GM12801 (cell line): ENCODE measurements around the gene RACGAP1.

ENCODE experiments used
- CTCF ChIP-seq: IDR thresholded peaks from one replicate; pipeline ENCODE4 v1.5.1; 2011; ENCODE audit warnings: control low read depth; ENCODE audit not compliant: insufficient read length; ENCODE audit errors: extremely low read depth

Gene RACGAP1

GRCh38 chr12:49974231-49974675, 51.0 kb downstream of the RACGAP1 start:
- TF ChIP-seq CTCF: no peak

GRCh38 chr12:49973361-49973830, 51.9 kb downstream of the RACGAP1 start:
- no peak for TF ChIP-seq CTCF

DNA sequence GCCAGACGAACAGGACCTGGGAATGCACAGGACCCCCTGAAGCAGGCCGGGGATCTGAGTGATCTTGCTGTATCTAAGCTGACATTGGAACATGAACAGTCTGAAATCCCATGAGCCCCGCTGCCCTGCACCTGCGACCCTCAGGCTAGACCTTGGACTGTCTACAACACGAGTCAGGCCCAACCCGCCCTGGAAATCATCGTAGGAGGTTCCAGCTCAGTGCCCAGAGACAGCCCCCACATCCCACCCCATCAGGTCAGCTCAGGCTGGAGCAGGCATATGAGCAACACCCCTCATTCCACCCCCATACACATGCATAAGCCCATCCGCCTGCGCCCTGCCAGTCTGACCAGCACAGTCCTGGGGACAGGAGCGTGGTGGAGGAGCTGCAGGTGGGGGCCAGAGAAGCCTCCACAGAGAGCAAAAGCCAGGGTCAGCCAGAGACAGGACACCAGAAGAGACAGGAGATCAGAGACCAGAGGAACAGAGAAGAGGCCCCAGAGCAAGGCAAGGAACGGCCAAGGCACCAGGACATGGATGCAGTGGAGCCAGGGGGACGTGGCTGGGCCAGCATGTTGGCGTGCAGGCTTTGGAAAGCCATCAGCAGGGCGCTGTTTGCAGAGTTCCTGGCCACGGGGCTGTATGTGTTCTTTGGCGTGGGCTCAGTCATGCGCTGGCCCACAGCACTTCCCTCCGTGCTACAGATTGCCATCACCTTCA, 52.5 kb downstream of the RACGAP1 start, which contains the start of gene AQP6:
TSS of gene AQP6 (plus strand) at position 307 of the 720 bp plus-strand sequence. CDS start at position 534, 227 bp downstream.
- no peak for TF ChIP-seq CTCF

DNA sequence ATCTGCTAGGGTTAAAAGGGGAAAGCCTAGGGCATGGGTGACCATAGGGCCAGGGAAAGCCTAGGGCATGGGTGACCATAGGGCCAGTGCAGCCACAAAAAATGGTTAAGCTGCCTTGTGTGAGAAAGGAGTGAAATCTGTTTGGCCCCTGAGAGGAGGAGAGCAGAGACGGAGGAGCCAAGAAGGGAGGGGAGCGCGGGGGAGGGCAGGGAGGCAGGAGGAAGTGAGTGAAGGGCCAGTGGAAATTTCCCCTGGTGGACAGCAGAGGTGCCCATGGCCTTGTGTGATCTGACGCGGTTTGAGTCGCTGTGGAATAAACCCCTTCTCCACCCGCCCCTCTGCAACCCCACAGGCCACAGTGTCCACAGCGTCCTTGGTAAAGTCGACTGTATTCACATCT, 53.2 kb downstream of the RACGAP1 start:
- no peak for TF ChIP-seq CTCF

- no peak for TF ChIP-seq CTCF
These were observed 54.2 kb downstream of the RACGAP1 start for GRCh38 chr12:49971141-49971540.

- no peak for TF ChIP-seq CTCF
These were observed 54.6 kb downstream of the RACGAP1 start for GRCh38 chr12:49970658-49971057.

DNA sequence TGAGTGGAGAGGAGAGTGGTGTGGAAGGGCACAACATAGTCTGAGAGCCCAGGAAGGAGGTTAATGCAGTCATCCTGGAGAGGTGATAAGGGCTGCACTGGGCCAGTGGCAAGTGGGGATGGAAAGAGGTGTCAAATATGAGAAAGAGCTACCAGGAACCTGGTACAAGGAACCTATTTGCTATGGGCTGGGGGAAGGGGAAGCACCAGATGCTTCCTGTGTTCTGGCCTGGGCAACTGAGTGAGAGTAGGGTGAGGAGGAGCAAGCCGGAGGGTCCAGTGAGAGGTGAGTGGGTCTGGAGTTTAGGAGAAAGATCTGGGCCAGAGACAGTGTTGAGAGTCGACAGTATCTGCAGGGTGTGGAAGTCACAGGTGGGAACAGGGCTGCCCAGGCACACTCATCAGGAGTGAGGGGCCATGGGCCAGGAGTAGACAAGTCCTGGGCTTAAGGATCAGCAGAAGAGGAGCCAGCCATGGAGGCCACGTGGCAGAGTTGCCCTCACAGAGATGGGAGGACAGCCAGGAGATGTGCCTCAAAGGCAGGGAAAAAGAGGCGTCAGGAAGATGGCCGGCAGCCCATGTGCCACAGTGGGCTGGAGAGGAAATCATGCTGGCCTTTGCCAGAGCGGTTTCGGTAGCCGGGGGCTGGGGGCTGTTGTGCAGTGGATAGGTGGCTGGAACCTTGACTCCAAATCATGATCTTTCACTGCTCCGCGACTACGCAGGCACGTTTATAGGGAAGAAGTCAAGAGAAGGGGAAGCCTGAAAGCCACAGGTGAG, 55.5 kb downstream of the RACGAP1 start:
- no peak for TF ChIP-seq CTCF
